Cardiac muscle cell (in vitro differentiated cells and primary cell): ENCODE measurements around the gene RNASE8. TPM values are rescaled to one million over a fixed set of nuclear protein-coding genes. Genes with fewer than 3 reads are reported as not detected.

Source experiments
- DNase-seq, 2 donors: peaks; one replicate each; pipeline versions ENCODE4 v3.0.0 to v3.0.0-alpha.2; 2010 to 2017; ENCODE audit warnings: low read depth in 1 of 2, low spot score in 1 of 2
- H3K27ac ChIP-seq: fragments of 200-600 bp; sonication (generic); 2 replicates; pipeline ENCODE4 v1.5.1; 2016
- H3K27me3 ChIP-seq: fragments of 200-600 bp; sonication (generic); 2 replicates; pipeline ENCODE4 v1.6.0; 2016; ENCODE audit warnings: control low read depth
- H3K36me3 ChIP-seq: fragments of 200-600 bp; sonication (generic); 2 replicates; pipeline ENCODE4 v1.5.1; 2016; ENCODE audit warnings: control low read depth
- H3K4me1 ChIP-seq: fragments of 200-600 bp; sonication (generic); 2 replicates; pipeline ENCODE4 v1.8.1; 2017; ENCODE audit warnings: low read depth, mild to moderate bottlenecking, mixed run types
- H3K4me3 ChIP-seq: fragments of 200-600 bp; sonication (generic); 2 replicates; pipeline ENCODE4 v1.5.1; 2016; ENCODE audit warnings: mild to moderate bottlenecking
- H3K9me3 ChIP-seq: fragments of 200-600 bp; sonication (generic); 2 replicates; pipeline ENCODE4 v1.5.1; 2017; ENCODE audit warnings: low read depth, mild to moderate bottlenecking, control low read depth
- polyA plus RNA-seq: library from polyadenylated mRNA; unstranded; fragments of >200 nt; fragmentation: Nextera tagmentation; extraction: Ambion mirVana; gene quantifications from 2 replicates; pipeline ENCODE4 v1.2.1, GENCODE V29; 2016
- total RNA-seq: library from RNA; depleted of rRNA; stranded (reverse); fragments of >200 nt; gene quantifications from 2 replicates; pipeline ENCODE4 v1.2.3, GENCODE V29; 2016
- TF ChIP-seq, protein P1 (sequence below): IDR thresholded peaks from 2 replicates; pipeline ENCODE4 v1.5.1; 2012; ENCODE audit warnings: low read depth, mild to moderate bottlenecking, low read length

RNASE8 gene
- total and polyA plus RNA-seq, 2 experiments from 2014 or later: not detected

DNA sequence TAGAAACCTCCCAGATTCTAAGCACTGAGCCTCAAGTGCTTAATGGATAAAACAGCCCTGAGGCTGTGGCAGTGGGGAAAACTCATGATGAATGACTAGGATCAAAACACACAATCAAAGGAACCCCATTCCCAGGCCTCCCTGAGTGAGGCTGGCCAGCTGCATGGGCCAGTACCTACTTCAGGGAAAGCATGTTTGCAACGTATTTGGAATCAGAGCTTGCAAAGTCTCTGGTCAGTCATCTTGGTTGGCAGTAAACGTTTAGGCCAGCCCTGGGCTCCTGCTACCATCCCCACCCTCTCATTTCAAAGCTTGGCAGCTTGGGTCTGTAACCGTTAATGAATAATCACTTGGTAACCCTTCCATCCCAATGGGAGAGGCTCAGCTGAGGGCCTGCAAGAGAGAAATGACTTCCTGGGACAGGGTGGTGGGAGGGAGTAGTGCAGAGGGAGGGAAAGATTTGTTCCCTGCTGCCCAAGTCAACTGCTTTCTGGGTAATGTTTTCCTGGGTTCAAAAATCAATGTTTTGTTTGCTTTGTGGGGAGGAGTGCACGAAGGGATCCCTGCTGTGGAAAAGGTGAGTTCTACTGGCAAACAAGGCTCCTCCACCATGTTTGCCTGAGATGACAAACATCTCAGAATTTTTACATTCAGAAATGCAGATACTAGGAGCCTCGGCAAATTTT is 2.0 kb upstream of the RNASE8 start:
- TF ChIP-seq, protein P1, sequence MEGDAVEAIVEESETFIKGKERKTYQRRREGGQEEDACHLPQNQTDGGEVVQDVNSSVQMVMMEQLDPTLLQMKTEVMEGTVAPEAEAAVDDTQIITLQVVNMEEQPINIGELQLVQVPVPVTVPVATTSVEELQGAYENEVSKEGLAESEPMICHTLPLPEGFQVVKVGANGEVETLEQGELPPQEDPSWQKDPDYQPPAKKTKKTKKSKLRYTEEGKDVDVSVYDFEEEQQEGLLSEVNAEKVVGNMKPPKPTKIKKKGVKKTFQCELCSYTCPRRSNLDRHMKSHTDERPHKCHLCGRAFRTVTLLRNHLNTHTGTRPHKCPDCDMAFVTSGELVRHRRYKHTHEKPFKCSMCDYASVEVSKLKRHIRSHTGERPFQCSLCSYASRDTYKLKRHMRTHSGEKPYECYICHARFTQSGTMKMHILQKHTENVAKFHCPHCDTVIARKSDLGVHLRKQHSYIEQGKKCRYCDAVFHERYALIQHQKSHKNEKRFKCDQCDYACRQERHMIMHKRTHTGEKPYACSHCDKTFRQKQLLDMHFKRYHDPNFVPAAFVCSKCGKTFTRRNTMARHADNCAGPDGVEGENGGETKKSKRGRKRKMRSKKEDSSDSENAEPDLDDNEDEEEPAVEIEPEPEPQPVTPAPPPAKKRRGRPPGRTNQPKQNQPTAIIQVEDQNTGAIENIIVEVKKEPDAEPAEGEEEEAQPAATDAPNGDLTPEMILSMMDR: no peak
- no peak overlapping the region for H3K4me3 ChIP-seq
- H3K4me1 ChIP-seq: no peaks in the 10 kb centered on the region
- H3K36me3 ChIP-seq: no peaks in the 10 kb centered on the region
- H3K9me3 ChIP-seq: no peaks in the 10 kb centered on the region
- H3K27me3 ChIP-seq: no peaks in the 10 kb centered on the region
- DNase-seq: no peak
- H3K27ac ChIP-seq: no peak overlapping the region

DNA sequence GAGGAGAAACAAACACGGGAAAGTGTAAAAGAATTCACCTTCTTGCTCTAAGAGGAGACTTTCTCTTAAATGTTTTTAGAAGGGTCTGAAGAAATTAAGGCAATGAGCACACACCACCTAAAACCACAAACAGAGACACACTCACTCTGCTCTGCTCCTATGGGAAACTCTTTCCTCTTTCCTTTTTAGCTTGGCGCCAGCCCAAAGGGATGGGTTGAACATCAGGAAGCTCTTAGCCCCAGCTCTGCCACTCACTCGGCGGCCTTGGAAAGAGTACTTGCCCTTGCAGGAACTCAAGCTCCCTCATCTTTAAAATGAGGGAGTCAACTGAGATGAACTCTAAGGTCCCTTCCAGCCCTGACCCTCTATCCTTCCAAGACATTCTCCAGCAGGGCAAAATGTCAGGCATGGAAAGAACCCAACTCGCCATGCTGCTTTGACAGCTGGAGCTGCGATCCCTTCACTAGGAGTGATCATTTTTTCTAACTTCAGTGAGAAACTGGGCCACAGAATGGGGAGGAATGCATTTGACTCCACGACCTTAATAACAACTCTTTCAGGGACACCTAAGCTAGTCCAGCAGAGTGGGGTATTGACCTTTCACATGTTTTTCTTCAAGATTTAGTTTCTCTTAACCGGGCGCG is 980 bp upstream of the RNASE8 start:
- Histone ChIP-seq H3K36me3 (no peaks in the 10 kb centered on the region), H3K27ac (no peak overlapping the region), H3K9me3 (no peaks in the 10 kb centered on the region), H3K4me3 (no peak overlapping the region), H3K4me1 (no peaks in the 10 kb centered on the region), H3K27me3 (no peaks in the 10 kb centered on the region)
- peak in 1 of 2 donors; percentile 62 for DNase-seq
- TF ChIP-seq, protein P1: no peak

DNA sequence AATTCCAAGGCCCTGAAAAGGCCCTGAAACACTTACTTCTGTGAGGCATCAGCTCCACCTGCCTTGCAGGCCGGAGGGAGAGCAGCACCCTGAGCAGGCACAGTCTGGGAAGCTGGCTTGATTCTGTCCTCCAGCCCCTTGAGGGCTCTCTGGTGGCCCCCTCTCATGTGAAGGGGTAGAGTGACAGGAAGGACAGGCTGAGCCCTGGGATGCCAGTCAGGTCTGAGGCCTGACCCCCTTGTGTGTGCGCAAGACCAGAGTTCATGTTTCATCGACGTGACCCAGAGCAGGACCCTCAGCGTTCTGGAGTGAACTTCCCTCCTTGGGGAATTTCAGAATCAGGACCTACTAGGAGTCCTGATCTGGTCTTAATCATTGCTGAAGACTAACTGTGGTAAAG is 1.3 kb downstream of the RNASE8 start:
- no peak overlapping the region for H3K4me3 ChIP-seq
- H3K9me3 ChIP-seq: no peaks in the 10 kb centered on the region
- TF ChIP-seq, protein P1: no peak
- H3K4me1 ChIP-seq: no peaks in the 10 kb centered on the region
- no peak for DNase-seq
- H3K27me3 ChIP-seq: no peaks in the 10 kb centered on the region
- no peak overlapping the region for H3K27ac ChIP-seq
- H3K36me3 ChIP-seq: no peaks in the 10 kb centered on the region

DNA sequence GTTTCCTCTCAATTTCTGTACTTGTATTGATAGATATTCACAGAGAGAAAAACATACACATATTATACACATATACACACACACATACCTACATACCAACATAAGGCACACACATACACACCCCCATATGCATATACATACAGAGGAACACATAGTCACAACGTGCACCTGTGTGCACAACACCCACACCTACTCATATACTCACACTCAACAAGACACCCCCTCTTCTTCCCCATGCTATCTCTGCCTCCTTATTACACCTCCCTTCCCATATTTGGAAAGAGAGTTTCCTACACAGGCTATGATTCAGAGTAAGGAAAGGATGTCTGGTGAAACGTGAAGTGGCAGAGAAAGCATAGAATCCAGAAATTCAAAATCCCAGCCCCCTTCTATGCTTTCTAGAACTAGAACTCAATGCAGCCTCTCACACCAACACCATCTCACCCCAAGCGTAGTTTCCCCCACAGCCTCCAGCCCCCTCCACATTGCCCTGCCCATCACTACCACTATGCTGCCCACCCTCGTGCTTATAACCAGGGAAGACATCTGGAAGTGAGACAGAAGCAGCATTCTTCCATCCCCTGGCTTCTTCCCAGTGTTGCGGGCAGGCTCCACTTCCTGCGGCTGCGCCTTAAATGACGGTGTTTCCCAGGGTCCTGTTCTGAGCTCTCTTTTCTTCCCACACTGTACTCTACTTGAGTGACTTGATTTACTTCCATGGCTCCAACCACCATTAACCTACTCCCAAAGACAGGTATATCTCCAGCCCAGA is 2.4 kb downstream of the RNASE8 start:
- DNase-seq: peak in 1 of 2 donors; percentile 35
- H3K4me1 ChIP-seq: no peaks in the 10 kb centered on the region
- no peak overlapping the region for H3K4me3 ChIP-seq
- H3K27me3 ChIP-seq: no peaks in the 10 kb centered on the region
- H3K36me3 ChIP-seq: no peaks in the 10 kb centered on the region
- no peak overlapping the region for H3K27ac ChIP-seq
- TF ChIP-seq, protein P1: no peak
- H3K9me3 ChIP-seq: no peaks in the 10 kb centered on the region

DNA sequence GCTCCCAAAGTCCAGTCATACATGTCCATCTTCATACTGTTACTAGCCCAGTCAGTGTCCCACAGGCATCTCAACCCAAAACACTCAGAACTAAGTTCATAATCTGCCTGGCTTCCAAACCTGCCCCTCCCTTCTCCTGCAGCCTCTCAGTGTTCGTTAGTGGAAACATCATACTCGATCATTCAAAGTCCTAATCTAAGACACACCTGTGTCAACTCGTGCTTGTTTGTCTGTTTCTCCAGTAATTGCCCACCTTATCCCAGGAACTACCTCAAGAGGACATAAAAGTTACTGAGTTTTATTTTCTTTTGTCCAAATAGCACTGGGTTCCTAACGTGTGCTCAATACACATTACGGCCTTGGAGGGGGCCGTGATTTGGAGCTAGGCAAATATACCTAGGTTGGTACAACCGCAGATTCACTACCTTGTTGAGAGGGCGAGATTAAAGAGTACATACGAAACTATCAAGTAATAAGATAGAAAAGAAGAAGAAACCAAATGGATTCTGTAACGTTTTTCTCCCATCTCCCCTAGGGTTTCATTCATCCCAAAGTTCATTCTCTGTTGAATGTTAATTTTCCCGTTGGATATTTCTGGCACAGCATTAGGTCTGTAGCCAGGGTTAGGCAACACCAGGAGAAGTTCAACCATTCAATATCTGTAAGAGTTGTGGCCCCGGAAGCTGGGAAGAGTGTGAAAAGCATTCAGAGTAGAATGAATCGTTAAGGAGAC is 3.2 kb downstream of the RNASE8 start:
- TF ChIP-seq, protein P1: no peak
- Histone ChIP-seq H3K36me3 (no peaks in the 10 kb centered on the region), H3K4me3 (no peak overlapping the region), H3K27ac (no peak overlapping the region), H3K9me3 (no peaks in the 10 kb centered on the region), H3K4me1 (no peaks in the 10 kb centered on the region), H3K27me3 (no peaks in the 10 kb centered on the region)
- DNase-seq: no peak
